GM10266 (cell line): ENCODE measurements around the gene SLC38A10.

Experiments used
- DNase-seq: peaks from one replicate; pipeline ENCODE4 v3.0.0; 2012; ENCODE audit errors: extremely low spot score
- TF ChIP-seq, protein P1 (sequence below): IDR thresholded peaks from 2 replicates; pipeline ENCODE4 v1.5.1; 2012; ENCODE audit warnings: mild to moderate bottlenecking, low read depth; ENCODE audit not compliant: control insufficient read depth, insufficient read depth; ENCODE audit errors: missing control alignments

Gene SLC38A10

DNA sequence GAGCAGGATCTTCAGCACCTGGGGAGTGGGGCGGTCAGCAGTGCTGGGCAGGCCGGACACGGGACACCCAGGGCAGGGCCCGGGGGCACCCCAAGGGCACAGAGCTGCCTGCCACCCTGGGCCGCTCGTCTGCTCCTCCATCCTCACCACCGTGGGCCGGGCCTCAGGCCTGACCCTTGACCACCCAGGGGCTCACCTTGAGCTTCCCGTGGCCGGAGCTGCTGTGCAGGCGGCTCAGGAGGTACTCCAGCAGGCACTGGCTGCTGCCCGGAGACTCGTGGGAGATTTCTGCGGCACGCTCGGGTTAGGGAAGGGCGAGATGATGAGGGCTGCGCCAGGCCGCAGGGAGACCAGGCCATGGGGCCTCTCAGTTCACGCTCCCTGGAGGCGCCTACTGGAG lies 58.3 kb downstream of the SLC38A10 start:
- no peak for DNase-seq
- TF ChIP-seq, protein P1, sequence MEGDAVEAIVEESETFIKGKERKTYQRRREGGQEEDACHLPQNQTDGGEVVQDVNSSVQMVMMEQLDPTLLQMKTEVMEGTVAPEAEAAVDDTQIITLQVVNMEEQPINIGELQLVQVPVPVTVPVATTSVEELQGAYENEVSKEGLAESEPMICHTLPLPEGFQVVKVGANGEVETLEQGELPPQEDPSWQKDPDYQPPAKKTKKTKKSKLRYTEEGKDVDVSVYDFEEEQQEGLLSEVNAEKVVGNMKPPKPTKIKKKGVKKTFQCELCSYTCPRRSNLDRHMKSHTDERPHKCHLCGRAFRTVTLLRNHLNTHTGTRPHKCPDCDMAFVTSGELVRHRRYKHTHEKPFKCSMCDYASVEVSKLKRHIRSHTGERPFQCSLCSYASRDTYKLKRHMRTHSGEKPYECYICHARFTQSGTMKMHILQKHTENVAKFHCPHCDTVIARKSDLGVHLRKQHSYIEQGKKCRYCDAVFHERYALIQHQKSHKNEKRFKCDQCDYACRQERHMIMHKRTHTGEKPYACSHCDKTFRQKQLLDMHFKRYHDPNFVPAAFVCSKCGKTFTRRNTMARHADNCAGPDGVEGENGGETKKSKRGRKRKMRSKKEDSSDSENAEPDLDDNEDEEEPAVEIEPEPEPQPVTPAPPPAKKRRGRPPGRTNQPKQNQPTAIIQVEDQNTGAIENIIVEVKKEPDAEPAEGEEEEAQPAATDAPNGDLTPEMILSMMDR: no peak

DNA sequence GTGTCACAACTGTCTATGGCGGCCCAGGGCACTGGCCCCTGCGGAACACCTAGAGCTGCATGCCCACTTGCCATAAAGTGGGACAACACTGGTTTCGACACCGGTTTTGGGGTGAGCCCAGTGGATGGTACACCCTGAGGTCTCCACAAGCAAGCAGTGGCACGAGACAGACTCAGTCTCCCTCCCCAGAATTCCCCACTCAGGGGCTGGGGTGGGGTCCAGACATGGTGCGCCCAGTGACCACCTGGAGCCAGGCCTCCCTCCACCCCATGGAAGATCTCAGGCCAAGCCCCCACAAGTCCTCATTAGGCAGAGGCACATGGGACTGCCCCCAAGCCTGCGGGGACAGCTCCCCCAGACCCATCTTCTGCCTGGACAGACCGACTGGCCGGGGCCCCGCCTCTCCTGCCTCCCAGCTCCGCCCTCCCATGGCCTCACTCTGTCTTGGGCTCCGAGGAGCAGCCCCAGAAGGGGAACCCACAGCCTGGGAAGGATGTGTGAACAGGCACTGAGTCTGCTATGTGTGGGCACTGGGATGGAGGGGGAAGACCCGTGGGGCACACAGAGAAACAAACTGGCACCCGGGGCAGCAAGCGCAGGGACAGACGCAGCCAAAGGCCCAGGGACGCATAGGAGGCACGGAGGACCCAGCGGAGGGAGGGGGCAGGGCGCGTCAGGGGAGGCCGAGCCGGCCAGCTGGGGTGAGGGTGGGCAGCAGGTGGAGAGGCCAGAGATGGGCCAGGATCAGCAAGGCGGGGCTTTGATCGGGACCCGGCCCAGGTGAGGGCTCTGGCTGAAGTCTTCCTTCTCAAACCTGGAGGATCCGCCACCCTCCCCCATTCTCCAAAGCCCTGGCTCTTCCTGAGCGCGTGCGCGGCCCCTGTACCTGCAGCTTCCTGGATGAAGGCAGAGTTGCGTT lies 59.0 kb downstream of the SLC38A10 start:
- no peak for DNase-seq
- TF ChIP-seq, protein P1: no peak

DNA sequence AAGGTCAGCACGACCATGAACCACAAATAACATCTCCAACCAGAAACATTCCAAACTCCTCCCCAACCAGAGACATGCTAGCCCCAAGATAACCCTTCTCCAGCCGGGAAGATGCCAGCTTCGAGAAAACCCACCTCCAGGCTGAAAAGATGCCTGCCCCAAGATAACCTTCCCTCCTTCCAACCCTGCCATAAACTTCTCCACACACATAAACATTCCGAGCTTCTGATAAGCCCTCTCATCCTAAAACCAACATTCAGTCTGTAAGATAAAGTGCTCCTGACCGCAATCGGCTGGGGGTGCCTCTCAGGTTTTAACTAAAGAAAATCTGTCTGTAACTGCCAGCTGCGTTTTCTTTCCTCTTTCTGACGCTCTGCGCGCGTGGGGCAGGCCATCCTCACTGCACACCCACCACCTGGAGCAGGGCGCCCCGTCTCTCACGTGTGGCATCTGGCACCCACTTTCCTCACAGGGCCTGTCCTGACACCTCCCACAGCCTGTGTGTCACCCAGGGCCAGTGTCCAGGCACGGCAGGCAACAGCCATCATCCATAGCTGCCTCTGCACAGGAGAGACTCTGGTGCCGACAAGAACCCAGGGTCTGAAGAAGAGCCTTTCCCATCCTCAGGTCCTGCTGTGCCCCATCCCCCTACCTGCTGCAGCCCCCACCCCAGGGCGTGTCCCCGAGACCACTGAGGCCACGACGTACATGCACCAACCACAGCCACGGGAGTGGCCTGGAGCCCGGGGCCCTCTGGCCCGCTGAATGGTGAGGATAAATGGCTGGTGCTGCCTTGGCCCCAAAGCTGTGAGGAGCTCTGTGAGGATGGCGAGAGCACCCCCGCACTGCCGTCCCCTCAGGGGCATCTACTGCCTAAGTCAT lies 59.9 kb downstream of the SLC38A10 start:
- TF ChIP-seq, protein P1: no peak

DNA sequence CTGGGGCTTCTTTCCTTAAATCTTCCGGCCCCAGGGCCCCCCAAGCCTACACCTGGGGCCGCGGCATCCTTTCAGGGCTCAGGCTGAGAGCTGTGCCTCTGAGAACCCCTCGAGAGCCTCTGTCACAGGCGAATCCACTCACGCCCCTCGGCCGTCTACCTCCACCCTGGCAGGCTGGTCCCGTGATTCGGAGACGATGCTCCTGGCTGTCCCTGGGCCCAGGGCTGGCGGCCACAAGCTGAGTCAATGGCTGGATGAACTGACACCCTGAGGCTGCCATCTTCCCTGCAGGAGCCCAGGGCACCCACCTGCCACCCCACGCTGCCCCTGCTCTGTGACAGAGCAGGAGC lies 60.6 kb downstream of the SLC38A10 start:
- no peak for DNase-seq
- TF ChIP-seq, protein P1: no peak

More for the DNA sequence above, 59.9 kb downstream of the SLC38A10 start:
- no peak for DNase-seq

DNA sequence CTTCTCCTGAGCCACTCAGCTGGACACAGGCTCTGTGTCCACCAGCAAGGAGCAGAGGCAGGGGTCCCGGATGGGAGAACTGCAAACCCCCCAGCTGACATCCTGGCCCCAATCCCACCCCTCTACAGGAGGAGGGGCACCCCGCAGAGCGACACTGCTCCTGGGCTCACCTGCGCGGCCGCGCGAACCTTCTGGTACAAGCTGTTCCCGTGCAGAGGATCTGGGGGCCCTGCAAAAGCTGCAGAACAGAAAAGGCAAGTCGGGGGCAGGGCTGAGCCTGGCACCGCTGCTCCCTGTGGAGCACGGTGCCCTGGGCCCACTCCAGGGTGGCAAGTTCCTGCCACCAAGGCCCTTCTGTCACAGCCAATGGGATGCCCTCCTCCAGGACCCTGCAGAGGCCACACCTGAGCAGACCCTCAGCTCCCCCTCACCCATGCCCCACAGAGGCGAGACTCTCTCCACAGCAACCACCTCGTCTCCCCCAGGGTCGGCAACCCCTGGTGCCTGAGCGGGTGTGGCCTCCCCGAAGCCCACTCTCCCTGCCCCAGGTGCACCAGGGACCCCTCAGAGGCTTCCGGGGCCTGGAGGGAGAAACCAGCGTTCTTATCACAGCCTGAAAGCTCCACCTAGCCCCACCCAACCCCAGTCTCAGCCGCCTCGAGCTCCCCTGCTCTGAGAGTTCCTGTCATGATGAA lies 61.1 kb downstream of the SLC38A10 start:
- TF ChIP-seq, protein P1: no peak
- DNase-seq: no peak

DNA sequence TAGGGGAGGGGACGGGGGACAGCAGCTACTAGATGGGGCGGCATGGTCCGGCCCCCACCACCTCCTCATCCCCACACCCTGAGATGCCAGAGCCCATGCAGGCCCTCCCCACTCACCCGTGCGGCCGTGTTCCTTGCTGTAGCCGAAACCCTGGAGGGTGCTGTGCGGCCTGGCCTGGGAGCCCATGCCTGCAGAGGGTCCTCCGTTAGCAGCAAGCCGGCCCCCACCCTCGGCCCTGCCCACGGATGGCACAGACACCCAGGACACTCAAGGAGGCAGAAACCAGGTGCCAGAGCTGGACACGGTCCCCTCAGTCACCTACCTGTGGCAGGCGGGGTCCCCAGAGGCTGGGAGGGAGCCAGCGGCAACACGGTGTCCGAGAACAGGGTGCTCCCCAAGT lies 61.8 kb downstream of the SLC38A10 start:
- TF ChIP-seq, protein P1: no peak
- DNase-seq: no peak
